Activated CD8-positive, alpha-beta memory T cell treated with anti-CD3 and anti-CD28 coated beads for 36 hours (primary cell): Measurements from ENCODE around the gene SPINDOC. TPM values are rescaled to one million over a fixed set of nuclear protein-coding genes. Genes with fewer than 3 reads are reported as not detected.

Source experiments
- CTCF ChIA-PET: fragments of 350-600 bp; sonication (Branson Sonifier 250); formaldehyde crosslinking; loops from one replicate; lab custom pipeline; 2021; ENCODE audit warnings: antibody characterized with exemption; lab: Charles Lee
- POLR2A ChIA-PET: fragments of 350-600 bp; sonication (Branson Sonifier 250); formaldehyde crosslinking; loops from one replicate; lab custom pipeline; 2021; ENCODE audit warnings: antibody characterized with exemption; lab: Charles Lee
- total RNA-seq, 2 experiments: library from RNA; stranded (reverse); gene quantifications; one replicate each; pipeline ENCODE4 v1.2.3, GENCODE V29; 2021

Gene SPINDOC
- total RNA-seq, 2 experiments from 2014 or later, result 46.1 to 49.7 TPM

GRCh38 chr11:63869683-63870082, 56.4 kb downstream of the SPINDOC start:
- POLR2A ChIA-PET, result no interaction called here
- CTCF ChIA-PET, result interaction anchor here (0.9 to 1.3 kb wide), 3 partner anchors 9 to 31 kb away, joined by 3 to 6 read pairs (median 3); no protein-coding TSS in a partner anchor

- CTCF ChIA-PET, result interaction anchor here (0.6 to 1.3 kb wide), 4 partner anchors 10 to 32 kb away, joined by 3 to 6 read pairs (median 4); no protein-coding TSS in a partner anchor
- POLR2A ChIA-PET, result no interaction called here
Observed at GRCh38 chr11:63870351-63871140, 57.3 kb downstream of the SPINDOC start.

GRCh38 chr11:63871962-63872799, 58.9 kb downstream of the SPINDOC start:
- ChIA-PET CTCF (interaction anchor here (0.6 to 1.3 kb wide), 2 partner anchors 35 to 228 kb away, joined by 3 to 4 read pairs; no protein-coding TSS in a partner anchor), POLR2A (interaction anchor here (0.6 kb wide), 1 partner anchor 34 kb away, joined by 4 read pairs; no protein-coding TSS in a partner anchor)

GRCh38 chr11:63872800-63873197, 59.5 kb downstream of the SPINDOC start:
- CTCF ChIA-PET, result interaction anchor here (1.3 kb wide), 1 partner anchor 35 kb away, joined by 3 read pairs; no protein-coding TSS in a partner anchor
- POLR2A ChIA-PET, result no interaction called here

GRCh38 chr11:63873311-63873710, 60.1 kb downstream of the SPINDOC start:
- ChIA-PET POLR2A (interaction anchor here (0.6 kb wide), 1 partner anchor 12 kb away, joined by 7 read pairs; no protein-coding TSS in a partner anchor), CTCF (no interaction called here)

GRCh38 chr11:63874511-63874910, 61.3 kb downstream of the SPINDOC start:
- ChIA-PET POLR2A (no interaction called here), CTCF (interaction anchor here (0.8 kb wide), 1 partner anchor 9 kb away, joined by 4 read pairs; no protein-coding TSS in a partner anchor)

GRCh38 chr11:63875506-63876065, 62.3 kb downstream of the SPINDOC start:
- CTCF ChIA-PET, result interaction anchor here (1.0 kb wide), 1 partner anchor 38 kb away, joined by 4 read pairs; no protein-coding TSS in a partner anchor

GRCh38 chr11:63876616-63877015, 63.4 kb downstream of the SPINDOC start:
- CTCF ChIA-PET, result interaction anchor here (1.0 to 1.8 kb wide), 2 partner anchors 39 kb away, joined by 4 to 5 read pairs; no protein-coding TSS in a partner anchor
- POLR2A ChIA-PET, result interaction anchor here (0.6 kb wide), 1 partner anchor 896 kb away, joined by 3 read pairs; no protein-coding TSS in a partner anchor

More at GRCh38 chr11:63875506-63876065, 62.3 kb downstream of the SPINDOC start:
- POLR2A ChIA-PET, result no interaction called here

Other genes starting within 250 kb of the SPINDOC start
- 10 to 100 TPM; 13.8 to 14.7 TPM for gene PLAAT3, start 199.0 kb upstream of the SPINDOC start, total RNA-seq
- gene ATL3, start 142.1 kb upstream of the SPINDOC start, total RNA-seq, result 10 to 100 TPM; 34.9 TPM
- gene RTN3, start 132.0 kb upstream of the SPINDOC start, total RNA-seq, result 10 to 100 TPM; 44.7 to 46.2 TPM
- gene ZFTA, start 44.7 kb upstream of the SPINDOC start, total RNA-seq, result 1 to 10 TPM; 6.2 to 6.8 TPM
- 10 to 100 TPM; 31.5 to 33.5 TPM for gene MARK2, start 25.7 kb downstream of the SPINDOC start, total RNA-seq
- gene RCOR2, start 103.7 kb downstream of the SPINDOC start, total RNA-seq, result under 1 TPM; 0.36 to 0.48 TPM
- gene NAA40, start 125.5 kb downstream of the SPINDOC start, total RNA-seq, result 10 to 100 TPM; 26.1 to 27.3 TPM
- gene COX8A, start 161.2 kb downstream of the SPINDOC start, total RNA-seq, result 100 to 1,000 TPM; 393 to 446 TPM
- gene OTUB1, start 173.0 kb downstream of the SPINDOC start, total RNA-seq, result 10 to 100 TPM; 74.6 to 79.8 TPM
- gene FLRT1, start 222.5 kb downstream of the SPINDOC start, total RNA-seq, result not detected